MM.1S (cell line): ENCODE results near the gene SLC38A1.

Experiments
- CTCF ChIP-seq: fragments of 300-600 bp; sonication (generic); IDR thresholded peaks from 2 replicates; pipeline ENCODE4 v1.5.1; 2016; ENCODE audit warnings: antibody characterized with exemption, low read length, mixed read lengths
- EZH2 ChIP-seq: fragments of 300-600 bp; sonication (generic); optimal IDR thresholded peaks from 2 replicates; pipeline ENCODE3; 2017; ENCODE audit warnings: low read depth, mild to moderate bottlenecking, antibody characterized with exemption, low read length, mixed read lengths

DNA sequence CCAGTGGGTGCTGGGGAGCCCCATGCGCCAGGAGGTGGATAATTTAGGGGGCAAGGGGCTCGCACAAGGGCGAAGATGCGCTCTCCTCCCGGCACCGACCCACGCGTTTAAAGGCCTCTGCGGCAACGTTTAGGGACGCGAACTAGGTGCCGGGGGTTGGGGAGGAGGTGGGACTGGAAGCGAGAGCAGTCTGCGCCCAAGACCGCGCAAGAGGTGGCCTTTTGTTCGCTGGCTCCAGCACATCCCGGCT, 1.3 kb downstream of the SLC38A1 start:
- TF ChIP-seq CTCF (no peak), EZH2 (no peak)
